ENCODE measurements around the gene SH3RF3.

The SH3RF3 gene

DNA sequence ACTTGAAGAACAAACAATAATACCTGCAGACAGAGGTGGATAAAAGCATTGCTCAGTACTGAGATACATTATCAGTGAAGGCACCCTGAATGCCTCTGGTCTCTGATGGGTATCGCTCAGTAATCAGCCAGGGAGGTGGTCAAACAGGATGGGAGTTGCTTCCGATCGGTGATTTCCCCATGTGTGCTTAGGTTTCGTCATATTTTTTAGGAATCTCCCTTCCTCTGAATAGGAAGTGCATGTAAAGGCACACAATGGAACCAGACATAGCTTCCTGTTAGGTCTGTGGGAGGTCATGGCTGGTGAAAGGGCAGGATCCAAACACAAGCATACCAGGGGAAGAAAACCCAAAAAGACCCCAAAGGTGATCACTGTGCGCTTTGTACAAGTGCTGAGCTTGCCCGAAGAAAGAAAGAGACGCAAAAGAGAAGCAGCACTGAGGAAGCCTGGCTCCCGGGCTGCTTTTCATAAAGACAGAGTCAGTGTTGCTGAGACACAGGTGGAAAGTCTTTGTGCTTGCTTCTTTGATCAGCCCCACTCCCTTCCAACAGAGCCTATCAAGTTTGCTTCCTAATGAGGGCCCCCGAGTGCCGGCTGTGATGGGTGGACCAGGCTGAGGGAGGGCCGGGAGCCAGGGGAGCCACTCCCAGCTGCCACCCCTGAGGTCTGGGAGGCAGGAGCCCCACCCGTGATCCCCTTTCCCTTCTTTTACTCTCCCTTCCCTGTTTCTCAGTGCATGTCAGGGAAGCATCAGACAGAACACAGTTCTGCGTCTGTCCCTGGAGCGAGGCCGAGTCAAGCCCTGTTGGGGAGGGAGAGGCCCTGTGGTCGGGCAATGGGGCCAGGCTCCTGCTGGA is 138.2 kb downstream of the SH3RF3 start:
- peak; percentile 48 for DNase-seq

DNA sequence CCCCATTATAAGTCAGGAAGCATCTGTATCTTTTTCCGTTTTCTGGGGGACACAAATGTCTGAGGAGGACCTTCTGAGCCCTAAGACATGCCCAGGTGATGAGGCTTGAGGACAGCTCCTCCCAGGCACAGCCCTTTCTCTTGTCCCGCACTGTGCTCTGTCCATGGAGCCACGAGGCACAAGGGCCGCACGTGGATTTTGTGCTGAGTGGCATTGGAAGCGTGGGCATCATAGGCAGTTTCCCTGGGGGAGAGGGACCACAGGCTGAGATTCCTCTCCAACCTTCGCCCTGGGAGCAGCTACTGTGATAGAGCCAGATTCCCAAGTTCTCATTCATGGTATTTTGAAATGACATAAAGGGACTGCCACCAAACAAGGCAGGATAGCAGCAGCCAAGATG is 139.9 kb downstream of the SH3RF3 start:
- DNase-seq, result no peak

DNA sequence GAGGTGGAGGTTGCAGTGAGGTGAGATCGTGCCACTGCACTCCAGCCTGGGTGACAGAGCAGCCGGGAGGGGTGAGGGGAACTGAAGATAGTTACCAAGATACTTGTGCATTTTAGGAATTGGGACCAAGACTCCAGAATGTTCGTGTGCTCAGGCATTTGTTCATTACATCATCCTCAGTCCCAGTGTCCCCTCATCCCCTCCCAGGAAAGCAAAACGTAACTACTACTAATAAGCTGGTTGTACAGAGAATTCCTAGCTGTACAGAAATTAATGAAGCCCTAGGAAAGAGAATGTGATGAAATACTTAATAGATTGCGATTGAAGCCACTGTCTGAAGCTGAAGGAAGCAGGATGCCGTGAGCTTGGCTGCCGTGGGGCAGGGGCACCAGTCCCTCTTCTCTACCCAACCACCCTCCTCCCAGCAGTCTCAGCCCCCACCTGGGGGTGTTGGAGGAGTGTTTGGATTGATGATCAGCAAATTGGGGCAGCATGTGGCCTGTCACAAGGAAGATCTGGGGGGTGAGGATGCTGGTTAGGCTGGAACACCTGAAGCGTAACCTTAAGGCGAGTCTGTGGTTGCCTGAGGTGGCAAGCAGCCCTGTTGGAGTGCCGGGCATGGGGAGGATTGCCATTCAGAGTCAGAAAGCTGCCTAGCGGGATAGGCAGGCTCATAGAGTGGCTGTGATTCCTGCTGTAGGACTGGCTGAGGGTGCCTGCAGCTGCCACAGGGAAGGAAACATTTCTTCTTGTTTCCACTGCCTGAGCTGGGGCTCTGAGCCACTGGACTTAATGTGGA is 140.9 kb downstream of the SH3RF3 start:
- DNase-seq, result no peak

DNA sequence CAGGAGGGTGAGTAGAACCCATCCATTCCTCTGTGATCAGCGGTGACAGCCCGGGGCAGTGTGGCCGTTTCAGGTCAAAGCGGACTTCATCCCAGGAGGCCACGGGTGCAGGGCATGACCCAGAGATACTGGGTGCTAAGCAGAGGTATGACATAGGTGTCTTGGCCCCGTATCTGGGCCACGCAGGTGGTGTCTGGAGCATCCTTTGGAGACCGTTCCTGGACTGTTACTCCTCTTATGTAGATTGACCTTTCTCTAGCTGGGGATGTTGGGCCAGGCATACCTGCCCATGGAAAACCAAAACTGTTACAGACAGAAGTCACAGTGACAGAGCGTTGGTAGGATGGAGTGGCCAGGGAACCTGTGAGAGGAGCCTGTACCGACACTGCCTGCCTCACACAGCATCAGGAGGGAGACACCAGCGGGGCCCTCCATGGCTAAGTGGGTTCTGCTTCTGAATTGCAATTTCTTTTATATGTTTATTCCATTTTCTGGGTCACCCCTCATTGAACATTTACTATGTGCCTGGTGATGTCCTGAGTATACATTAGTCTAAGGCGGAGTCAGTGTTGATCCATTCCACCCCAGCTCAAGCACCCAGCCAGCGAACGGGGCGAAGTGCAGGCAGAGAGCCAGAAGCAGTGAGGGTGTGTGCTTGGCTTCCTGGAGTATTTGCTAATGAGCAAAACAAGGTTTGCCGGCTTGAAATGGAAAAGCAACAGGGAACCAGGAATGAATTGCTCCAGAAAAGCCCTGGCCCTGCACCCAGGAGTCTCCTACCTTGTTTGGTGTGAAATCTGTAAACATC is 141.7 kb downstream of the SH3RF3 start:
- DNase-seq, result no peak

DNA sequence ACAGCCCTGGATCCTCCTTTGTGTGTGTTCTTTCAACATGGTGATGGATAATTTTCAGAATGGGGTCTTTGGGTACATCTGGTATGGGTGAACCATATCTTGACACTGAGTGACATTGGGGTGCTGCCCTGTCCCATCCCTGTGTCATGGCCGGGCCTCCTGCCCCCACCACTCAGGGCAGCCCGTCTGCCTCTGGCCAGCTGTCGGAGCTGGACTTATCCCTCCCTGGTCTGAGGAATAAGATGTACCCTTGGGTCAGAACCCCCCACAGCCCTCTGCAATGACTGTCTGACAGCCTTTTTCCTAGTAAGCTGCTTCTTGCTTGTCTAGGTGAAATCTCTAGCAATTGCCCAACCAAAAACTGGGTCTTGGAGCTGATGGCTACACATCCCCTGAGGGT is 142.9 kb downstream of the SH3RF3 start:
- no peak for DNase-seq

DNA sequence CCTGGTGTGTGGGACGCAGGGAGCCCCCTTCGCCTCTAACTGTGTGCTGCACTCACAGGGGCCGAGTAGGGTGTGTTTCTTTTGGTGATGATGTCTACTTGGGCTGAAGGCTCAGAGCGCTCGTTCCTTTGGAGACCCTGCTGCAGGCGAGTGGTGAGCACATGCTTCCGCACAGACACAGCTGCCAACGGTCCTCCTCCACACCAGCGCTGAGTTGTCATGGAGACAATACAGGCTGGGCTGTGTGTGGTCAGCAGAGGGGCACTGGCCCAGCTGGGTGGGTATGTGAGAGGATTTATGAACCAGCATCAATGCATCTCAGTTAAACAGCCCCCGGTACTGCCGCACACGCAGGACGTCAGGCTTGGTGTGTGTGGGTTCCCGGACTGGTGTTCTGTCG is 143.5 kb downstream of the SH3RF3 start:
- DNase-seq, result peak; percentile 87

DNA sequence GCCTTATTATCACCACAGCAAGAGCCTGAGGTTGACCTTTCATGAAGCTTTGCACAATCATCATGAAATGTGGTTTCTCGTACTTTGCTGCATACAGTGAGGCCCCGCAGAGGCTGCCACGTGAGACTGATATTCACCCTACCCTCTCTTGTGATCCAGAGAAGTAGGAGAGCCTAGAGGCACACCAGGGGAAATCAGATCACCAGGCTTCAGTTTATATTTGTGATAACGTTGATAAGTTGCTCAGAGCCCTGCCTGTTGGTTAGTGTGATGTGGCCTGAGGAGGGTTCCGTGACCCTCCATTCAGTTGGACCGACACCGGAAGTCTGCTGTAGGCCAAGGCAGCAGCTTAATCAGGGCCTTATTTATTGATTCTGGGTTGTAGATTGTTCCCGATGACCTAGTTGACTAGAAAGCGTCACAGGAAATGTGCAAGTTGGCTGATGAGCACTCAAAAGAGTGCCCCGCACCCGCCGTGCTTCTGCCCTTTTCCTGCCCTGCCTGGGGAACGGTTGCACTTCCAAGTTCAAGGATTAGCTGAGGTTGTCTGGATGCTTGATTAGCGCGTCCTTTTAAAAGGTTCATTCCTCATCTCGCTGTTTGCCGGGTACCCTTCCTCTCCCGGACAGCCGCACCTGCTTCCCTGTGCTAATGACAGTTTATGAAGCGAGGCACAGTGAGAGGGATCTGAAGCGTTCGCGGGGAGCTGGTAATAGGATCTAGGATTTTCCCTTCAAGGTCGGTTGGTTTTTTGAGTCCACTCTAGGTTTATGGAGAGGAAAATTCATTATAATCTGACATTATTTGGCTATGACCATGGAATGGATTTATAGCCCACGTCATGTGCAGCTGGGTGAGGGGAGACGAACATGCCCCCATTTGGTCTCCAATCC is 146.4 kb downstream of the SH3RF3 start:
- DNase-seq, result peak; percentile 78

DNA sequence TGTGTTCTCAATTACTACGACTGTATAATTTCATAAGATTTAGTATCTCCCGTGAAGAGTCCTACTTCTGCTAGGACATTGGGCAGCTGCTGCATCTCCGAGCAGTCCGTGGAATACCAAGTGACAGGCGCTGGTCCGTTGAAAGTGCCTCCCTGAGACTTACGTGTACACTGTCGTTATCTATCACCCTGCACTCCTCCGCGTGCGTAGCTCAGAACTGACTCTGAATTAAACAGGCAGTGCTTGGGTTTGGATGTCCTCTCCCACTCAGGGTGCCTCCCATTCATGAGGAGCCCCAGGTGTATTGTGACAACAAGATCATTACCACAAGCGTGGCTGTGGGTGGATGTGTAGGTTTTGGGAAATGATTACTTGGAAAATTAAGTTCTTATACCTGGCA is 148.4 kb downstream of the SH3RF3 start:
- DNase-seq, result no peak

DNA sequence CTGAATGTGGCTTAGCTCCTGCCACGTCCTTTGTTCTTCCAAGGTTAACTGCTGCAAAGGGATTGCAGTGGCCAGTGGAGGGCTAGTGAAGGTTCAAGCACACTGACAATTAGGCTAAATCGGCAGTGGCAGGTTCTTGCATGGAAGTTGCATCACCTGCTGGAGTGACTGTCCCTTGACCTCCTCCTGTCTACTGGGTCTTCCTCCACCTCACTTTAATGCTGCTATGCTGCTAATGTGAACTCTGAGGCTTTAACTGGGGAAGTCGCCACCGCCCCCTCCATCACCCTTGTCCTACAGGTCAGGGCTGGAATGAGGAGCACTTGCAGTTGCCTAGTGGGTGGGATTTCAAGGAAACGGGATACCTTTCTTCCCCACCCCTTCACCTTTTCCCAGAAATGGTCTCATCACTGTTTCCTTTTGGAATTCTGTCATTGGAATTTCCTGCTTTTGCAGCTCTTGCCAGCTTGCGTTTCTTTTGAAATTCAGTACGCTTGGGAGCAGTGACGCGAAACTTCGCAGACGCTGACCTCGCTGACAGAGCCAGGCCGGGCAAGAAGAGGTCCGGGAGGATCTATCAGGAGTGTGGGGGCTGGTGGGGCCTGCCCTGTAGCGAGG is 150.3 kb downstream of the SH3RF3 start:
- no peak for DNase-seq

DNA sequence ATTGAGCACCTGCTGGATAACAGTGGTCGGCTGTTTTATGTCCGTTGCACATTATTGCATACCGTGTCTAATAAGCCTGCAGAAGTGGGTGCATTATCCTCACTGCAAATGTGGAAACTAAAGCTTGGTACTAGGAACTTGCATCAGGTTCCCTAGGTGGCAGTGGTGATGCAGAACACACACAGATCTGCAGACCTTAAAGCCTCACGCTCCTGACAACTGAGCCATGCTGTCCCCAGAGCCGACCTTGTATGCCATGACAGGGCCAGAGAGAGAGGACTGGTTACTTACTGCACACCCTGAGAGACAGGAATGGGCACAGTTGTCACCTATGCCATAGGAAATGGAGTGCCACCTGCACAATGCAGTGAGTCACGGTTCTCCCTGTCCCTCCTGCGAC is 151.8 kb downstream of the SH3RF3 start:
- no peak for DNase-seq

DNA sequence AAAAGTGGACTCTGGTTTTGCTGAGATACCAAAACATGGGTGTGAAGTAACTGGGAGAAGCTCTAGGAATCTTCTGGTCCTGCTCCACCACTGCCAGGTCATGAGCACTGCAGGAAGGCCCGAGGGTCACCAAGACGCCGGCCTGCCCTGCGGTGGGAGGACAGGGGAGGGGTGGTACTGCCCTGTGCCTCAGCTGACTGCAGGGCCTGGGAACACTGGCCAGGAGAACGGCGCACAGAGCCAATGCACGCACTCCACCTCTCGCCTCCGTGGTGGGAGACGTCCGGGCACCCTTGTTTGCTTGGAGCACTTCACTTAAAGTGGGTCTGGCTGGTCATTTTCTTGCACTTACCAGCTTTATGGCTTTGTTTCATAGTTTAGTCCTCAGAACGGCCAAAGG is 153.4 kb downstream of the SH3RF3 start:
- no peak for DNase-seq

DNA sequence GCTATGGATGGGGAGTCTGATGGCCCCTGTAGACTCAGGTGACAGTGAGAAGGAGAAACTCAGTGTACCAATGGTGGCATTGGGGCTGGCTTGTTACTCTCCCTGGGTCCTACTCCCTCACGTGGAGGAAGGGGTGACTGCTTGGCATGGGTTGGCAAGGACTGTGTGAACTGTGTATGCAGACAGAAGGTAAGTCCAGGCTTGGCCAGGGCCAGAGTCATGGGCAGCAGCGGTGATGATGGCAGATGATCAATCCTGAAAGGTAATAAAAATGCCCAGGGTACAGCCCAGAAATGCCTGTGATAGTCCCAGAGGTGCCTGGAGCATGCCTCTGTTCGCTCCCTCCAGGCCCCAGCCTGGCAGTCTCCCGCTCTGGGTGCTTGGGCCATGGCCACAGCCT is 153.9 kb downstream of the SH3RF3 start:
- no peak for DNase-seq

DNA sequence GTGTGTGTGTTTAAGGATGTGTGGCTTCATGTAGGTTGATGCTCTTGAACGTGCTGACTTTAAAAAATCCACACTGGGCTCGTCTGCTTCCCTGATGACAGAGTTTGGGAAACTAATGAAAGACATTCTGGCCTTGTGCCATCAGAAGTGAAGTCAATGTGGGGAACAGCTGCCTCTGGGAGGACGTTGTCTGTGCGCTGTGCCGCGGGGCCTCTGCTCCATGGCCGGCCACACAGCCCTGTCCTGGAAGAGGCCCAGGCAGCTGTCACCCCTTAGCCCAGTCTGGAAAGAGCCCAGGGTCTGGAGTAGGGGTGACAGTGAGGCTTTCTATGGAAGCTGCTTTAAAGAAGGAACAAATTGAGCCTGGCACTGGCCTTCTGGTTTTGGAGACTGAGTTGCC is 155.8 kb downstream of the SH3RF3 start:
- peak; percentile 55 for DNase-seq

DNA sequence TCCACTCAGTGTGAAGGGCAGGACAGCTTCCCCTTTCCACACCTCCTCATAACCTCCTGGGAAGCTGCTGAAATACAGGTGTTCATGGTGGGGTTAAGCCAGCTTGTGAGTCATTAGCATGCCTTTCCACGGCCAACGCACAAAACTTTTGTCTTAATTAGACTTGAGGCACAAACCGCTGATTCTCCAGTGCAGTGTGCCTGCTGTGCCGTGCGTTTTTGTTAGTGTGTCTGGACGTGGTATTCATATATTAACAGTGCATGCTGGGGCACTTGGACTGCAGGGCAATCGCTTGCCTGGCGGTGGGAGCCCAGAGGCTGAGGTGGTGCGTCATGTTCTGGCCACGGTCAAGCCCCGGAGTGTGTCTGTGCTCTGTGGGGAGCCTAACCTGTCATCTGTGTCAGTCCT is 156.2 kb downstream of the SH3RF3 start:
- peak; percentile 51 for DNase-seq

DNA sequence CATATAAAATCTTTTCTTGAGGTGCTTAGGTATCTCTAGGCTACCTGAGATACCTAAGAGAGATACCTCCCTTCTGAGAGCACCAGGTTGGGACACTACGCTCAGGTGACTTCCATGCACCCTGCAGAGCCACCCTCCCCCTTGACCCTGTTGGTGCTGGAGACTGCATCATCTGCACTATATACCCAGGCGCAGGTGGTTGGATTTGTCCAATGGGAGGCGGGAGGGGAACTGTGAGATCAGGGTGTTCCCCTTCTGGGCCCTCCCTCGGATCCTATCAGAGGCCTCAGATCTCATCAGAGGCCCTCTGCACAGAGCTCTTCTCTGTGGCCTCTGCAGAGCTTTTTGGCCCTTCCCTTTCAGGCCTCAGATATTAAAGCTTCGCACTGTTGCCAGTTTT is 158.4 kb downstream of the SH3RF3 start:
- DNase-seq, result no peak

DNA sequence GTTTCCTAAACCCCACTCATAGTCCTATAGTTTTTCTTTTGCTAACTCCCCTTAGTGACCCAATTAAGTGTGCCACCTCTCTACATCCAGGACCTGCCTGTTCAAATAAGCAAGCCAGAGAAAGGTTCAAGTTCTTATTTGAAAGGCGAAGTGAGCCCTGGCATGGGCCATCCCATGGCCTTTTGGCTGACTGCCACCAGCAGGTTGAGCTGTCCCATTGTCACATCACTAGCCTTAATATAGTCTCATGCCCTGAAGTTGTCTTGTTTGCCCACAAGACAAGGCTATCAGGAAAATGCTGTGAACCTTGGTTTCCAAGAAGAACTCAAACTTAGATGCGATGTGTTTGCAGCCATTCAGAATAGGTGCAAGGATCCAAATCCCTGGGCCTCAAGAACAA is 158.8 kb downstream of the SH3RF3 start:
- DNase-seq, result no peak

DNA sequence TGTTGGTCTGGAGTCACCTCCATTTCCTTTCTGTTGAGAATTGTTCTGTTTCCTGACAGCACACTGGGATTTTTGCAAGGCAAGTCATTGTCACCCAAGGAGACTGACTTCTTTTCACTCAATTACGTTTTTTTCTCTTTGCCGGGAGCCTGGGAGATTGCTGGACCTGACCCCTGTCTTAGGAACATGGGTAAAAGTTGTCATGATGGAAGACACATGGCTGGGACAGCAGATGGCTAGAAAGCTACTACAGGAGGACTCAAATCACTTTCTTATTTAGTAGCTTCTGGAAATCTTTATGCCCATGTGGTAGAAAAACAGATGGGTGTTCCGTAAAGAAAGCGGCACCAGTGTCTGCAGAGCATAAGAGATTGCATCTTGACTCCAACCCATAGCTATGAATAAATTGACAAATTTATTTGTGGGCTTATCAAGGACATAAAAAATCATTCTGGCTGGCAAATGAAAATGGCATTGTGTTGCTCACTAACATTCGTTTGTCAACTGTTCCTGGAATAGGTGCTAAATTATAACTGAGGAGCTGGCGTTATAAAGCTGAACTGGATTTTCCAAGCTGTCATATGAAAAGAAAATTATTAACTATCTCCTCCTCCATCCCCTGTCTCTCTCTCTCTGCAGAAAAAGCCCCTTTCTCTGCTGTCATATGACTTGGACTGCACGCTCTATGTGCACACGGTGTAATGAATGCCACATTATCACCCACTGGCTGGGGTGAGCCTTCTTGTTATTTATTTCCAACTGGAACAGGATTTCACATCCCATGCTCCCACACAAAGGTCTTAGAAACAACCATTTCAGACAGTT is 159.8 kb downstream of the SH3RF3 start:
- no peak for DNase-seq

DNA sequence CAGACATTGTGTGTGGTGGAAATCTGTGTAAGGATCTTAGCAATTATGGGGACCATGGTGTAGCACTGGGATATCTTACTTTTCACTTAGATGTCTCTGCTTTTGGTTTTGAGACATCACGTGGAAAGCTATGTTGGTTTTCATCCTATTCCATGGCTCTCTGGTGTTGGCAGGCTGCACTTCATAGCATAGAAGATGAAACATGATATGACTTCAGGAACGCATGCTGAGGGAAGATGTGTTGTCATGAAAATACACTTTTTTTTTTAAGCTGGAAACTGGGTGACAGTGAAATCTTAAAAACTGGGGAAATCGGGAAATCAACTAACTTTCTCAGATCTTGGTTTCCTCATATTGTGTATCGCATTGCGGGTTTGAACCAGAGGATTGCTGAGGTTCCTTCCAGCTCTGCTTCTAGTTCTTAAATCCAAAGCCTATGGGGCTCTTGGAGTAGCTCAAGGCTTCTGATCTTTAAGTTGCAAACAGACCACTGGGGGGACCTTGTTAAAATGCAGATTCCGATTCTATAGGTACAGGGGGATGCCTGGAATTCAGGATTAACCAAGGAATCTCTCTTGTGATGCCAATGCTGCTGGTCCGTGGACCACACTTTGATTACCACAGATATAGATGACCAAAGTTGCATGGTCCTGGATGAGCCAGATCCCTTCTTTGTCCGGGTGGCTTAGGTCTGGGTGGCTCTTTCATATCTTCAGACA is 160.7 kb downstream of the SH3RF3 start:
- DNase-seq, result no peak

DNA sequence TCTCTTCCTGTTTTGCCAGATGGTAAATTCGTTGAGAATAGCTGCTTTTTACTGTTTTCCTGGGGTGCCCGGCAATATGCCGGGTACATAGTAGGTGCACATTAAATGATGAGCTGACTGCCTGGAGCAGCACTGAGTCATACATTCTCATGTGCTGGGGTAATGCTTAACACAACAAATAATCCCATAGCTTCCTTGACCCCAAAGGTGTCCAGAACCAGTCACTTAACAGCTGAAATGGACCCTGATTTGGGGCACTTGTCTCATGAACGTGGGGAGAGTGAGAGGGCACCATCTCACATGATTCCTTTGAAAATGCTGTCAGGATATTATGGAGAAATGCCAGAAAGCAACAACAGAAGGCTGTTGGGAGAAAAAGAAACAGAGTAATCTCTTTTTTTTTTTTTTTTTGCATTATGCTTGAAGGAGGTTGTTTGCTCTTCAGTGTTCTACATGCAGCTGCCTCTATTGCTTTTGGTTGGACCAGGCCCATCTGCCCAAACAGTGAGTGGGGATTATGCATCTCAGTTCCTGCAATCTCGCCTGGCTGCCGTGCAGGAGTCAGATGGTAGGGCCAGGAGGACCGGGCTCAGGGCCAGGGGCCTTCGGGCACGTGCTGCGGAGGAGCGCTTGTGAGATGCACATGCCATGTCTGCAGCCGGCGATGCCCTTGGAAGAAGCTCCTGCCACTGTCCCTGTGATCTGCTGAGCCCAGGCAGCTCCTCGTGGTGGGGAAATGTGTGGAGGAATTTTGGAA is 162.1 kb downstream of the SH3RF3 start:
- DNase-seq, result no peak
